ELR (cell line): ENCODE data around the gene ELFN2.
"Not testable (repeated sequence)": the region's sequence is repeated elsewhere in the genome, so short reads cannot be mapped to it uniquely, and the experiment has no call there.

Source experiments
- DNase-seq: peaks from one replicate; pipeline ENCODE4 v3.0.0-alpha.2; 2015; ENCODE audit warnings: low read depth

ELFN2 gene

GRCh38 chr22:37427135-37427710 is at the start of gene ELFN2:
Gene ELFN2 (minus strand): TSS chr22:37427479. CDS start chr22:37375534, 51,945 bp downstream.
- peak; percentile 38 for DNase-seq

- DNase-seq: no peak
Observed at GRCh38 chr22:37476389-37477329, 49.4 kb upstream of the ELFN2 start.

GRCh38 chr22:37474447-37475090 is 47.3 kb upstream of the ELFN2 start:
- DNase-seq: no peak

GRCh38 chr22:37473437-37473946 is 46.2 kb upstream of the ELFN2 start:
- DNase-seq: no peak

- DNase-seq: peak; percentile 65
Observed at GRCh38 chr22:37472418-37473006, 45.2 kb upstream of the ELFN2 start.

- no peak for DNase-seq
Observed at GRCh38 chr22:37471727-37472417, 44.6 kb upstream of the ELFN2 start.

GRCh38 chr22:37470087-37470445 is 42.8 kb upstream of the ELFN2 start:
- no peak for DNase-seq

- DNase-seq: no peak
Observed at GRCh38 chr22:37469416-37470086, 42.3 kb upstream of the ELFN2 start.

- DNase-seq: not testable (repeated sequence)
Observed at GRCh38 chr22:37468201-37468695, 41.0 kb upstream of the ELFN2 start.

GRCh38 chr22:37467391-37467955 is 40.2 kb upstream of the ELFN2 start:
- no peak for DNase-seq

GRCh38 chr22:37464181-37464580 is 36.9 kb upstream of the ELFN2 start:
- peak; percentile 53 for DNase-seq

- DNase-seq: peak; percentile 52
Observed at GRCh38 chr22:37462983-37463382, 35.7 kb upstream of the ELFN2 start.

GRCh38 chr22:37462436-37462835 is 35.2 kb upstream of the ELFN2 start:
- no peak for DNase-seq

GRCh38 chr22:37461961-37462360 is 34.7 kb upstream of the ELFN2 start:
- no peak for DNase-seq

GRCh38 chr22:37460684-37461083 is 33.4 kb upstream of the ELFN2 start:
- DNase-seq: no peak

GRCh38 chr22:37459206-37459605 is 31.9 kb upstream of the ELFN2 start:
- no peak for DNase-seq

GRCh38 chr22:37457093-37457893 is 30.0 kb upstream of the ELFN2 start:
- DNase-seq: peak; percentile 71

GRCh38 chr22:37456346-37456745 is 29.1 kb upstream of the ELFN2 start:
- DNase-seq: no peak

GRCh38 chr22:37455896-37456295 is 28.6 kb upstream of the ELFN2 start:
- DNase-seq: peak; percentile 22
